Tibial nerve (tissue), 4 donors: ENCODE results near the gene NUBP1. TPM values are rescaled to one million over a fixed set of nuclear protein-coding genes. Genes with fewer than 3 reads are reported as not detected.
"Not testable (repeated sequence)": the region's sequence is repeated elsewhere in the genome, so short reads cannot be mapped to it uniquely, and the experiment has no call there.

Experiments
- DNase-seq, 2 donors: peaks; one replicate each; pipeline ENCODE4 v3.0.0-alpha.2; 2019; ENCODE audit warnings: low spot score in 2 of 2
- H3K27ac ChIP-seq, 4 donors: fragments of 200-600 bp; sonication (generic) in 3 of 4; one replicate each; pipeline ENCODE4 v1.5.1; 2017 to 2019; ENCODE audit warnings: mild to moderate bottlenecking in 1 of 4
- H3K27me3 ChIP-seq, 2 donors: fragments of 200-600 bp; sonication (generic) in 1 of 2; one replicate each; pipeline versions ENCODE4 v1.5.1 to v1.6.0; 2017 to 2019
- H3K36me3 ChIP-seq, 3 donors: fragments of 200-600 bp; sonication (generic); one replicate each; pipeline ENCODE4 v1.5.1; 2018 to 2019
- H3K4me1 ChIP-seq, 4 donors: fragments of 200-600 bp; sonication (generic) in 3 of 4; one replicate each; pipeline ENCODE4 v1.5.1; 2017 to 2019
- H3K4me3 ChIP-seq, 4 donors: fragments of 200-600 bp; sonication (generic) in 3 of 4; one replicate each; pipeline ENCODE4 v1.5.1; 2017 to 2019; ENCODE audit warnings: mild to moderate bottlenecking in 1 of 4, moderate library complexity in 1 of 4
- H3K9me3 ChIP-seq, 4 donors: fragments of 200-600 bp; sonication (generic) in 3 of 4; one replicate each; pipeline ENCODE4 v1.5.1; 2017 to 2019
- CTCF ChIP-seq, 5 experiments: fragments of 200-600 bp in 3 of 5; fragments of 450-650 bp in 2 of 5; sonication (generic) in 3 of 5; IDR thresholded peaks; one replicate each; pipeline ENCODE4 v1.5.1; 2016 to 2019; ENCODE audit warnings: antibody characterized with exemption in 5 of 5, mild to moderate bottlenecking in 3 of 5, moderate library complexity in 2 of 5
- EP300 ChIP-seq, 2 donors: sonication (generic); formaldehyde crosslinking; IDR thresholded peaks; one replicate each; pipeline ENCODE4 v1.6.1; 2017; ENCODE audit warnings: antibody characterized with exemption in 2 of 2, mild to moderate bottlenecking in 1 of 2
- POLR2A ChIP-seq, 2 donors: fragments of 450-650 bp; IDR thresholded peaks; one replicate each; pipeline ENCODE4 v1.6.1; 2017; ENCODE audit warnings: antibody characterized with exemption in 2 of 2, mild to moderate bottlenecking in 2 of 2, moderate library complexity in 2 of 2
- WGBS, 2 donors: methylation state at CpG; one replicate each; pipeline ENCODE4 v1.1.5; 2018; 5-methylcytosine and 5-hydroxymethylcytosine counted together
- total RNA-seq, 4 donors: library from RNA; depleted of rRNA; stranded (reverse); fragments of >200 nt; gene quantifications; one replicate each; pipeline ENCODE4 v1.1.0, GENCODE V29; 2016

The NUBP1 gene
- total RNA-seq, 4 donors from 2014 or later, result 13.6 to 20.5 (median 17.2) TPM

- H3K36me3 ChIP-seq, result no peaks in the 10 kb centered on the region
- peak; percentile 87 to 96 (median 91) for TF ChIP-seq CTCF (IDR thresholded peaks at IDR 0.05)
- no peak for TF ChIP-seq POLR2A (IDR thresholded peaks at IDR 0.05)
- TF ChIP-seq EP300 (IDR thresholded peaks at IDR 0.05), result peak in 1 of 2 donors; percentile 19
- H3K27me3 ChIP-seq, result no peaks in the 10 kb centered on the region
- 30 to 37% methylated on average over 12 of the region's 12 CpGs for WGBS, 2 donors
- peak overlapping the region in 3 of 4 donors; percentile 58 to 85 (median 78) for H3K27ac ChIP-seq
- peaks cover 0 to 30% (median 15%) of the 10 kb centered on the region in 4 donors for H3K4me1 ChIP-seq
- peak in 1 of 2 donors; percentile 57 for DNase-seq
- H3K9me3 ChIP-seq, result peaks cover 0 to 5% (median 0%) of the 10 kb centered on the region in 4 donors
- peak overlapping the region in 1 of 4 donors; percentile 13 for H3K4me3 ChIP-seq
Measured at GRCh38 chr16:10737068-10737625, 6.5 kb upstream of the NUBP1 start.

GRCh38 chr16:10738231-10739077, 5.2 kb upstream of the NUBP1 start:
- TF ChIP-seq CTCF (IDR thresholded peaks at IDR 0.05), result no peak
- TF ChIP-seq POLR2A (IDR thresholded peaks at IDR 0.05), result no peak
- TF ChIP-seq EP300 (IDR thresholded peaks at IDR 0.05), result no peak
- WGBS, 2 donors, result 30 to 38% methylated on average over 12 of the region's 12 CpGs
- Histone ChIP-seq H3K27me3 (no peaks in the 10 kb centered on the region), H3K4me3 (no peak overlapping the region), H3K27ac (peak overlapping the region; percentile 38 to 85 (median 68)), H3K4me1 (peaks cover 0 to 36% (median 18%) of the 10 kb centered on the region in 4 donors), H3K36me3 (no peaks in the 10 kb centered on the region), H3K9me3 (no peaks in the 10 kb centered on the region)
- peak in 1 of 2 donors; percentile 34 for DNase-seq

DNA sequence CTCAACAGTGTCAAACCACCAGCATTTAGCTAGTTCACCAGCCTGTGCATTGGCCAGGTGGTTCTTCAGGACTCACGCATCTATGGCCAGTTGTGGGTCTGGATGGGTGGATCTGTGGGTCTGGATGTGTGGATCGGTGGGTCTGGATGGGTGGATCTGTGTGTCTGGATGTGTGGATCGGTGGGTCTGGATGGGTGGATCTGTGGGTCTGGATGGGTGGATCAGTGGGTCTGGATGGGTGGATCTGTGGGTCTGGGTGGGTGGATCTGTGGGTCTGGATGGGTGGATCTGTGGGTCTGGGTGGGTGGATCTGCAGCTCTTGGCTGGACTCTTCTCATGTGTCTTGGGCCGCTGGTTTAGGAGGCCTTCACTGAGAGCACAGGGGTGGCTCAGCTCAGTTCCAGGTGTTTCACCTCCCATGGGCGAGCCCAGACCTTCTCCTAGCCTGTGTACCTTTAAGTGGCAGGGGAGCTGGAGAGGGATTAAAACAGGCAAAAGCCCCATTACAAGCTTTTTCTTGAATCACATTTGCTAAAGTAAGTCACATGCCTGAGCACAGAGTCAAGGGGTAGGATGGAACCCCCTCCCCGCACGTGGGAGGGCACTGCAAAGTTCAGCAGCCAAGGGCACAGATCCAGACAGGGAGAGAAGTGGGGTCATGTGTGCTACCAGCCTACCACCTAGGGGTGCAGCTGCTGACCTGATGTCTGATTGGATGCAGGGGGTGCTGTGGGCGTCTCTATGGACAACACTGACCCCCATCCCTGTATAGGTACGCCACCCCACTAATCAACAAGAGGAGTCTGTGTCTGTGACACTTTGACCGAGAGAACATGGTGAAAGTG, 3.4 kb upstream of the NUBP1 start:
- no peaks in the 10 kb centered on the region for H3K36me3 ChIP-seq
- no peaks in the 10 kb centered on the region for H3K9me3 ChIP-seq
- no peaks in the 10 kb centered on the region for H3K27me3 ChIP-seq
- DNase-seq, result no peak
- no peak overlapping the region for H3K4me3 ChIP-seq
- 87 to 91% methylated on average over 10 of the region's 10 CpGs for WGBS, 2 donors
- no peak for TF ChIP-seq EP300 (IDR thresholded peaks at IDR 0.05)
- no peak for TF ChIP-seq CTCF (IDR thresholded peaks at IDR 0.05)
- no peak for TF ChIP-seq POLR2A (IDR thresholded peaks at IDR 0.05)
- H3K27ac ChIP-seq, result peak overlapping the region in 1 of 4 donors; percentile 0
- H3K4me1 ChIP-seq, result peaks cover 0 to 43% (median 25%) of the 10 kb centered on the region in 4 donors

- Histone ChIP-seq H3K36me3 (no peaks in the 10 kb centered on the region), H3K4me1 (peaks cover 0 to 43% (median 27%) of the 10 kb centered on the region in 4 donors), H3K9me3 (no peaks in the 10 kb centered on the region), H3K27ac (peak overlapping the region in 1 of 4 donors; percentile 0), H3K27me3 (no peaks in the 10 kb centered on the region), H3K4me3 (no peak overlapping the region)
- WGBS, 2 donors, result 87 to 92% methylated on average over 2 of the region's 2 CpGs
- no peak for TF ChIP-seq POLR2A (IDR thresholded peaks at IDR 0.05)
- TF ChIP-seq CTCF (IDR thresholded peaks at IDR 0.05), result no peak
- TF ChIP-seq EP300 (IDR thresholded peaks at IDR 0.05), result no peak
- no peak for DNase-seq
Measured at GRCh38 chr16:10740845-10741208, 2.8 kb upstream of the NUBP1 start.

DNA sequence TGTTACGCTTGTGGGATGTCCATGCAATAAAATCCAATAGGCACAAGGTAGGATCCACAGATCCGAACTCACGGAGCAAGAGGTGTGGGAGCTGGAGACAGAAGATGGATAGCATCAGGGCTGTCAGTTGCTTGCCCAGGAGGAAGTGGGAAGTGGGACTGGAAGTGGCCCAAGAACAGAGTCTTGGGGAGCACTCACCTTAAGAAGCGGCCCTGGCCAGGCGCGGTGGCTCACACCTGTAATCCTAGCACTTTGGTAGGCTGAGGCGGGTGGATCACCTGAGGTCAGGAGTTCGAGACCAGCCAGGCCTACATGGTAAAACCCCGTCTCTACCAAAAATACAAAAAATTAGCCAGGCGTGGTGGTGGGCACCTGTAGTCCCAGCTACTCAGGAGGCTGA, 2.4 kb upstream of the NUBP1 start:
- H3K27me3 ChIP-seq, H3K4me3 ChIP-seq, H3K36me3 ChIP-seq, DNase-seq, H3K9me3 ChIP-seq, H3K27ac ChIP-seq: not testable (repeated sequence)
- WGBS, 2 donors, result 94 to 97% methylated on average over 10 of the region's 10 CpGs
- peaks cover 0 to 43% (median 27%) of the 10 kb centered on the region in 4 donors for H3K4me1 ChIP-seq
